NT2/D1 (cell line): ENCODE results near the gene CACNA1H.

ENCODE experiments used
- SUZ12 ChIP-seq: IDR thresholded peaks from 2 replicates; pipeline ENCODE4 v1.6.1; 2011; ENCODE audit not compliant: insufficient read length, insufficient read depth; ENCODE audit errors: extremely low read depth
- YY1 ChIP-seq: IDR thresholded peaks from 2 replicates; pipeline ENCODE4 v1.6.1; 2011; ENCODE audit not compliant: insufficient read length, insufficient read depth
- ZNF274 ChIP-seq: IDR thresholded peaks from 2 replicates; pipeline ENCODE4 v1.6.1; 2011; ENCODE audit warnings: mild to moderate bottlenecking, low read depth, low read length

DNA sequence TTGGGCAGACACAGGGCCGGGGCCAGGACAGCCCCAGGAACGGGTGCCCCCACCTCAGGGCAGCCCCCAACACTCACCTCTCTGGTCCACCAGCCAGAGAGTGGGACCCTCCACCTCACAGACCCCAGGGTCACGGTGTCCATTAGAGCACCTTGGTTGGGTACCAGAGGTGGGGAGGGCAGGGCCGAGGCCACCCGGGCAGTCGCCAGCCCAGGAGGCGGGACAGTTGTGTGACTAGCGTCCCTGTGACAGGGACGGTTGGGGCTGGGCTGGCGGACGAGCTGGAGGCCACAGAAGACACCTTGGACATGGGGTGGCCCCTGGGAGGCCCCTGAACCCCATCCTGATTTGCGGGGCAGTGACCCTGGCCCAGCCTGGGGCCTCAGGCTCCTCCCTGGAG is 45.2 kb upstream of the CACNA1H start:
- no peak for TF ChIP-seq ZNF274
- TF ChIP-seq YY1, result no peak
- TF ChIP-seq SUZ12, result no peak
